Measurements from ENCODE around the gene RNASE13.

DNA sequence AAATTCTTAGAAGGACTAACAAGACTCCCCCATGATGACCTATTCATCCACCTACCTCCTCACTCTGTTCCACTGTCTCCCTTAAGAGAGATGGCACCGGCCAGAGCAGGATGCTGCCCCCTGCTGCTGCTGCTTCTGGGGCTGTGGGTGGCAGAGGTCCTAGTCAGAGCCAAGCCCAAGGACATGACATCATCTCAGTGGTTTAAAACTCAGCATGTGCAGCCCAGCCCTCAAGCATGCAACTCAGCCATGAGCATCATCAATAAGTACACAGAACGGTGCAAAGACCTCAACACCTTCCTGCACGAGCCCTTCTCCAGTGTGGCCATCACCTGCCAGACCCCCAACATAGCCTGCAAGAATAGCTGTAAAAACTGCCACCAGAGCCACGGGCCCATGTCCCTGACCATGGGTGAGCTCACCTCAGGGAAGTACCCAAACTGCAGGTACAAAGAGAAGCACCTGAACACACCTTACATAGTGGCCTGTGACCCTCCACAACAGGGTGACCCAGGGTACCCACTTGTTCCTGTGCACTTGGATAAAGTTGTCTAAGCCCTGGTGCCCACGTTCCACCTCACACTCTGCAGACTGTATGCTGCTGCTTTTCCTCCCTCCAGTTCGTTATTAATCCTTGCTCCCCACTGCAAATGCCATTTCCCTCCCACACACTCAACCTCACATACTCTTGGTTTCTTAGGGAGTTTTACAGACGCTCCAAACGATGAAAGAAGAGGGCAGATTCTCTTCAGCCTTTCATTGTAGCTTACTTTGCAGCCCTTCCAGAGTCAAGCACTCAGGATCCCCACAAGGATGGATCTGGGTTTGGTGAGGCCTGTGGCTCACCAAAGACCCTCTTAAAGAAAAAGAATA lies 23.4 kb upstream of the RNASE13 start, which contains the start of gene RNASE8:
- TF ChIP-seq, protein P1, sequence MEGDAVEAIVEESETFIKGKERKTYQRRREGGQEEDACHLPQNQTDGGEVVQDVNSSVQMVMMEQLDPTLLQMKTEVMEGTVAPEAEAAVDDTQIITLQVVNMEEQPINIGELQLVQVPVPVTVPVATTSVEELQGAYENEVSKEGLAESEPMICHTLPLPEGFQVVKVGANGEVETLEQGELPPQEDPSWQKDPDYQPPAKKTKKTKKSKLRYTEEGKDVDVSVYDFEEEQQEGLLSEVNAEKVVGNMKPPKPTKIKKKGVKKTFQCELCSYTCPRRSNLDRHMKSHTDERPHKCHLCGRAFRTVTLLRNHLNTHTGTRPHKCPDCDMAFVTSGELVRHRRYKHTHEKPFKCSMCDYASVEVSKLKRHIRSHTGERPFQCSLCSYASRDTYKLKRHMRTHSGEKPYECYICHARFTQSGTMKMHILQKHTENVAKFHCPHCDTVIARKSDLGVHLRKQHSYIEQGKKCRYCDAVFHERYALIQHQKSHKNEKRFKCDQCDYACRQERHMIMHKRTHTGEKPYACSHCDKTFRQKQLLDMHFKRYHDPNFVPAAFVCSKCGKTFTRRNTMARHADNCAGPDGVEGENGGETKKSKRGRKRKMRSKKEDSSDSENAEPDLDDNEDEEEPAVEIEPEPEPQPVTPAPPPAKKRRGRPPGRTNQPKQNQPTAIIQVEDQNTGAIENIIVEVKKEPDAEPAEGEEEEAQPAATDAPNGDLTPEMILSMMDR (IDR thresholded peaks at IDR 0.05), result no peak
- TF ChIP-seq EP300 (IDR thresholded peaks at IDR 0.05) (no peak), POLR2AphosphoS5 (IDR thresholded peaks at IDR 0.05) (no peak)
